ENCODE results near the gene LRRD1. TPM values are rescaled to one million over a fixed set of nuclear protein-coding genes. Genes with fewer than 3 reads are reported as not detected.
"Not testable (repeated sequence)": the region's sequence is repeated elsewhere in the genome, so short reads cannot be mapped to it uniquely, and the experiment has no call there.

LRRD1 gene
- under 1 TPM; 0.23 to 0.67 (median 0.32) TPM for polyA plus RNA-seq (ENCODE audit: insufficient read length in 4 of 4)

DNA sequence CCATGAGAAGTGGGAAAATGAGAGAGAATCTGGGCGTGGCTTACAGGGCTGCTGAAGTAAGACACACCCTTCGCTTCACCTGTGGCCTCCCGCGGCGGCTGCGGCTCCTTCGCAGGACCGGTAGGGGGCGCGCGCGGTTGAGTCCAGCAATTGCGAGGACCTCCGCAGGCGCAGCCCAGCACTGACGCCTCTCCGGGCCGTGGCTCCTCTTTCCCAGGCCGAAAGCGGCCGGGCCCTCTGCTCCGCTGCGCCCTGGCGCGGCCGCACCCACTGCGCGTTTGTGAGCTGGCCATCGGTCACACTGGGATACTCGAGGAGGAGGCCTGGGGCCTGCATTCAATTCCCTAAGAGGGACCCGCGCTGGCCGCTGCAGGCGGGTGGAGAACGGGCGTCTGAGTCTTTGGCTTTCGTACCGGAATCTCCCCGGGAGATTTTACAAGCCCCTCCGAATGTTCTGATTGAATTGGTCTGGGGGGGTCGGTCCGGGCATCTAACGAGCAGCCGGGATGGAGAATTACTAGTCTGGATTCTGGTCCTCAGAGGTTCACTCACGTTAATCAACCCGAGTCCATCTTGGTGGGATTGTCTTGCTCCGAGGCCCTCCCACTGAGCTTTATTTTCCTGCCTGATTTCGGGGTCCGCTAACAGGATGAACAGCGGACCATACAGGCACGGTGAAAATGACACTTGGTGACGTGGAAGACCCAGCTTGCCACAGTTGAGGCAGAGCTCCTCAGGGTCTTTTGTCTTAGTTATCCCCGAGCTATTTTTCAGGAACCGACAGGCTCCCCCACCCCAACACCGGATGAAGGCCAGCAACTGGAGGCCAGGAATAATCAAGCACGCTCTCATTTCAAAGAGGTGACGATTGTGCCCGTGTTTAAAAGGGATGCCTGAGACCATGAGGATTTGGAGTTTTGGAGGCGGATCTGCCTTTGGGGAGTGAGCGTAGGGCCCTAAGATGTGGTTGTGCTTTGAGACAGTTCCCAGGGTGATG is at the start of gene LRRD1:
LRRD1 (minus strand) TSS at position 215 of the 997 bp plus-strand sequence. CDS start 13,940 bp downstream, outside the sequence.
- DNase-seq (ENCODE audit: low read depth in 4 of 4, low spot score in 3 of 4), result peak; percentile 57 to 73 (median 66)

DNA sequence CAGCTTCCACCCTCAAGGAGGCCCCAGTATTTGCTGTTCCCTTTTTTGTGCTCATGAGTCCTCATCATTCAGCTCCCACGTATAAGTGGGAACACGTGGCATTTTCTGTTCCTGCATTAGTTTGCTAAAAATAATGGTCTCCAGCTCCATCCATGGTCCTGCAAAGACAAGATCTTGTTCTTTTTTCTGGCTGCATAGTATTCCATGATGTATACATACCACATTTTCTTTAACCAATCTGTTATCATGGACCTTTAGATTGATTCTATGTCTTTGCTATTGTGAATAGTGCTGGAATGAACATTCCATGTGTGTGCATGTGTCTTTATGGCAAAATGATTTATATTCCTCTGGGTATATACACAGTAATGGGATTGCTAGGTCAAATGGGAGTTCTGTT is 49.8 kb upstream of the LRRD1 start:
- no peak for DNase-seq (ENCODE audit: low read depth in 4 of 4, low spot score in 3 of 4)

DNA sequence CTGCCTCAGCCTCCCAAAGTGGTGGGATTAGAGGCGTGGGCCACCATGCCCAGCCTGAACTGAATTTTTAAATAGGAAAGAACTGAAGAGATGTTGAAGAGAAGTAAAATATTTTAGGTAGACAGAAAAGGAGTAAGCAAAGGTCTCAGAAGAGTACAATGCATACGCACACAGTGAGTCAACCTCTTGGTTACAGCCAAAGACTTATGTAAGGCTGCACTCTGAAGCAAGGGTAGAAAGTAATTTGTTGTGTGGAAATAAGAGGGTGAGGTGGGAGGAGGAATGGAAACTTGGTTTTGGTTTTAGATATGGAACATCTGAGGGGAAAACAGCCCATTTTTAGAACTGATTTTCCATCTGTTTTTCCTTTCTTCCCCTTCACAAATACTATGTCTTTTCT is 49.2 kb upstream of the LRRD1 start:
- DNase-seq (ENCODE audit: low read depth in 4 of 4, low spot score in 3 of 4), result no peak

DNA sequence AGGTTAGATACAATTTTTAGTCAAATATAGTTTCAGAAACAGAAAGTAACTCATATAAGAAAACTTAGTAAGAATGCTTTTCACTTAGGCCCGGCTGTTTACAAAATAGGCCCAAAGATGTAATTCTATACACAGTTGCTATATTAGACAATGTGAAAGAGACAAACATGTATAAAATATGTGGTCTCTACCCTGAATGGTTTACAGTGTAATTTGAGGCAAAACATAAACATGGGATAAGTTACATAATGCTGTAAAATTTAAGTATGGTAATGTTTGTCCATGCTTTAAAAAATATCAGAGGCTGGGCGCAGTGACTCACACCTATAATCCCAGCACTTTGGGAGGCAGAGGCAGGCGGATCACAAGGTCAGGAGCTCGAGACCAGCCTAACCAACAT is 48.0 kb upstream of the LRRD1 start:
- no peak for DNase-seq (ENCODE audit: low read depth in 4 of 4, low spot score in 3 of 4)

DNA sequence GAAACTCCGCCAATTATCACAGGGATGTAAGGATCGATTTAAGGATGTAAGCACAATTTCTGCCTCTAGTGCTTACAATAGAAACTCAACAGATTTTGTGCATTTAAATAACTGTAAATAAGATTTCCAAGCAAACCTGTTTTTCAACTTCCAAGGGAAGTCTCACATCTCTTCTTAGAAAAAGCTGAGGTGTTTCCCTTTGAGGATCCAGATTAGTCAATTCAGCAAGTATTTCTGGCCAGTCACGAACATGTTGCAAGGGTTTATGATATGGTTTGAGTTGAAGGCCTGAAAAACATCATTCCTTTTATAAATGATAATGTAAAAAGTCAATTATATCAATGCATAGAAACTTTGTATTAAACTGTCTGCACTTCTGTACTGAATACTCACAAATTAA is 42.8 kb upstream of the LRRD1 start:
- no peak for DNase-seq (ENCODE audit: low read depth in 4 of 4, low spot score in 3 of 4)

DNA sequence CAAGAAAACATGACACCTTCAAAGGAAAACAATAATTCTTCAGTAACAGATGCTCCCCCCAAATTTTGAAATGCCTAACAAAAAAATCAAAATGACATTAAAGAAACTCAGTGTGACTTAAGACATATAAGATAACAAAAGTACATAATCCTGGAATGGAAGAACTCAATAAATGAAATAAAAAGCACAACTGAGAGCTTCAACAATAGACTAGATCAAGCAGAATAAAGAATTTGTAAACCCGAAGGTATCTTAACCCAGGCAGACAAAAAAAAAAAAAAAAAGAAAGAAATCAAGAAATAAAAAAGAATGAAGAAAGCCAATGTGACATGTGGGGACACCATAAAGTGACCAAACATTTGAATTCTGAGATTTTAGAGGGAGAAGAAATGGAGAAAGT is 27.7 kb upstream of the LRRD1 start:
- no peak for DNase-seq (ENCODE audit: low read depth in 4 of 4, low spot score in 3 of 4)

DNA sequence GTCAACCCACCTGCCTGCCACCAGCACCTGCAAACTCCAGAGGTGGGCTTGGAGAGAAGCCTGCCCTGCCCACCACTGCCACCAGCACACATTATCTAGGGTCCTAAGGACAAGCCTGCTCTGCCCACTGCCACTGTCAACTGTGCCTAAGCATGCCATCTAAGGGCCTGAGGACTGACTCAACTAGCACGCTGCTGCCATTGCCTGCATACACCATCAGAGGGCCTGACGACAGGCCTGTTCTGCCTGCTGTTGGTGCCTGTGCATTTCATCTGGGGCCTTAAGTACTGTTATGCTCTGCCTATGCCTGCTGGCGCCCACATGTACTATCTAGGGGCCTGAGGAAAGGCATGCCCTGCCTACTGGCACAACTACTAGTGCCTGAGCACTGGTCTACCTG is 27.0 kb upstream of the LRRD1 start:
- DNase-seq (ENCODE audit: low read depth in 4 of 4, low spot score in 3 of 4), result no peak

DNA sequence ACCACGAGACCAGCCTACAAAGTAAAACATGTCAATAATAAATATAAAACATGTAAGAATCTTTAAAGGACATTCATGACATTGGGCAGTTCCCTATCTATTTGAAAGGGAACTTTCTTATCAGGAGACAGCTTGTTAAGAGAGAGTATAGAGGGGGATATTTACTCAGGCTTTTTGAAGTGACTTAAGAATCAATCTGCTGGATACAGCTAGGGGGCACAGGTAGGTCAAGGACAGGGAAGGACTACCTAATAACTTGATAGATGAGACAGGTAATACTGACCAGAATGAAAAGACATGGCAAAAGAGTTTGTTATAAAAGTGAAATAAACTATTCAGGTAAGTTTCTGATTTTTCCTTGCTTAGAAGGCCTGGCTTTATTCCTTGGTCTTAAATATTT is 21.8 kb upstream of the LRRD1 start:
- DNase-seq (ENCODE audit: low read depth in 4 of 4, low spot score in 3 of 4), result no peak

DNA sequence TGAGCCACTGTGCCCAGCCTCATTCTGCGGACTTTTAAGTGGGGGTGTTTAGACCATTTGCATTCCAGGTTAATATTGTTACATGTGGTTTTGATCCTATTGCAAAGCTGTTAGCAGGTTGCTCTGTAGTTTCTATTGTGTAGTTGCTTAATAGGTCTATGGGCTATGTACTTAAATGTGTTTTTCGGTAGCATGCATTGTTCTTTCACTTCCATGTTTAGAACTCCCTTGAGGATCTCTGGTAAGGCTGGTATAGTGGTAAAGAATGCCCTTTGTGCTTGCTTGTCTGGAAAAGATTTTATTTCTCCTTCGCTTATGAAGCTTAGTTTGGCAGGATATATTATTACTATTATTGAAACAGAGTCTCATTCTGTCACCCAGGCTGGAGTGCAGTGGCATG is 13.4 kb upstream of the LRRD1 start:
- DNase-seq (ENCODE audit: low read depth in 4 of 4, low spot score in 3 of 4), result no peak

DNA sequence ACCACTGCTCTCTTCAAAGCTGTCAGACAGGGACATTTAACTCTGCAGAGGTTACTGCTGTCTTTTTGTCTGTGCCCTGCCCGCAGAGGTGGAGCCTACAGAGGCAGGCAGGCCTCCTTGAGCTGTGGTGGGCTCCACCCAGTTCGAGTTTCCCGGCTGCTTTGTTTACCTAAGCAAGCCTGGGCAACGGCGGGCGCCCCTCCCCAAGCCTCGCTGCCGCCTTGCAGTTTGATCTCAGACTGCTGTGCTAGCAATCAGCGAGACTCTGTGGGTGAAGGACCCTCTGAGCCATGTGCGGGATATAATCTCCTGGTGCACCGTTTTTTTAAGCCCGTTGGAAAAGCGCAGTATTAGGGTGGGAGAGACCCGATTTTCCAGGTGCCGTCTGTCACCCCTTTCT is 10.3 kb upstream of the LRRD1 start:
- not testable (repeated sequence) for DNase-seq (ENCODE audit: low read depth in 4 of 4, low spot score in 3 of 4)

DNA sequence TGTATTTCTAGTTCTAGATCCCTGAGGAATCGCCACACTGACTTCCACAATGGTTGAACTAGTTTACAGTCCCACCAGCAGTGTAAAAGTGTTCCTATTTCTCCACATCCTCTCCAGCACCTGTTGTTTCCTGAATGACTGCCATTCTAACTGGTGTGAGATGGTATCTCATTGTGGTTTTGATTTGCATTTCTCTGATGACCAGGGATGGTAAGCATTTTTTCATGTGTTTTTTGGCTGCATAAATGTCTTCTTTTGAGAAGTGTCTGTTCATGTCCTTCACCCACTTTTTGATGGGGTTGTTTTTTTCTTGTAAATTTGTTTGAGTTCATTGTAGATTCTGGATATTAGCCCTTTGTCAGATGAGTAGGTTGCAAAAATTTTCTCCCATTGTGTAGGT is 5.4 kb upstream of the LRRD1 start:
- not testable (repeated sequence) for DNase-seq (ENCODE audit: low read depth in 4 of 4, low spot score in 3 of 4)

DNA sequence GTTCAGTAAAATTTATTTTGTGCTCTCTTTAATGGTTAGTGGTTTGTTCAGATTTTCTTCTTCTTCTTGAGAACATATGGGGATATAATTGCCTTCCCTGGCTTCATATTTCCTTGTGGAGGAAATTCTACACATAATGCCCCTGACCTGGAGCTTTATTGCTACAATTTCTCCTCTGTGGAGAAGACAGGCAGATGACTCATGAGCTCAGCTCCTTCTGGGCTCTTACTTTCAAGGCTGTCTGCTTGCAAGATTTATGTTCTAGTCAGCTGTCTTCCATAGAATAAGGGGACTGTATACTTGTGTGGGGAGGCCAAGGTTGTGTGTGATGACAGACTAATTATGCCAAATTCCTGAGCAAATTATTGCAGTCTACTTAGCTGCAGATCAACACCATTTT is 1.6 kb downstream of the LRRD1 start:
- DNase-seq (ENCODE audit: low read depth in 4 of 4, low spot score in 3 of 4), result no peak

DNA sequence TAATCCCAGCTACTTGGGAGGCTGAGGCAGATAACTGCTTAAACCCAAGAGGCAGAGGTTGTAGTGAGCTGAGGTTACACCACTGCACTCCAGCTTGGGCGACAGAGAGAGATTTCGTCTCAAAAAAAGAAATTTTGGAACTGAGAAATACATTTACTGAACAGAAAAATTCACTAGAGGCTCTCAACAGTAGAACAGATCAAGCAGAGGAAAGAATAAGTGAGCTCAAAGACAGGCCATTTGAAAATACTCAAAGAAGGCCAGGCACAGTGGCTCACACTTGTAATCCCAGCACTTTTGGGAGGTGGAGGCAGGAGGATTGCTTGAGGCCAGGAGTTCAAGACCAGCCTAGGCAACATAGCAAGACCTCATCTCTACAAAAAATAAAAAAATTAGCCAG is 9.4 kb downstream of the LRRD1 start:
- DNase-seq (ENCODE audit: low read depth in 4 of 4, low spot score in 3 of 4), result not testable (repeated sequence)

DNA sequence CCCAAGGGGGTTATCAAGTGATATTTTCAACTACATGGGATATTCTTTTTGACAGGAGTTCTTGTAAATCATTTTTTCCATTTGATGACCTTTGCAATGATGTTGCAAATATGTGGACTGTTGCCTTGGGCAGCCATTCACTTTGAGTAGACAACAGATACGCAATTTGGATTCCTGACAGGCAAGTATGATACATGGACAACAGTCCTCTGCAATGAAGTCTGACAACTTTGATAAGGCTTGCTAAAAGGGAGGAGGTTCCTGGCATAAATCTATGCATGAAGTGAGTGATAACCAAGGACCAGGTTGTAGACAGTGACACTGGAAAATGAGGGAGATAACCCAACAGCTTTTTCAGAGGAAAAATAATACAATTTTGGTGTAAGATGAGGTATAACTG is 17.7 kb downstream of the LRRD1 start:
- DNase-seq (ENCODE audit: low read depth in 4 of 4, low spot score in 3 of 4), result no peak

DNA sequence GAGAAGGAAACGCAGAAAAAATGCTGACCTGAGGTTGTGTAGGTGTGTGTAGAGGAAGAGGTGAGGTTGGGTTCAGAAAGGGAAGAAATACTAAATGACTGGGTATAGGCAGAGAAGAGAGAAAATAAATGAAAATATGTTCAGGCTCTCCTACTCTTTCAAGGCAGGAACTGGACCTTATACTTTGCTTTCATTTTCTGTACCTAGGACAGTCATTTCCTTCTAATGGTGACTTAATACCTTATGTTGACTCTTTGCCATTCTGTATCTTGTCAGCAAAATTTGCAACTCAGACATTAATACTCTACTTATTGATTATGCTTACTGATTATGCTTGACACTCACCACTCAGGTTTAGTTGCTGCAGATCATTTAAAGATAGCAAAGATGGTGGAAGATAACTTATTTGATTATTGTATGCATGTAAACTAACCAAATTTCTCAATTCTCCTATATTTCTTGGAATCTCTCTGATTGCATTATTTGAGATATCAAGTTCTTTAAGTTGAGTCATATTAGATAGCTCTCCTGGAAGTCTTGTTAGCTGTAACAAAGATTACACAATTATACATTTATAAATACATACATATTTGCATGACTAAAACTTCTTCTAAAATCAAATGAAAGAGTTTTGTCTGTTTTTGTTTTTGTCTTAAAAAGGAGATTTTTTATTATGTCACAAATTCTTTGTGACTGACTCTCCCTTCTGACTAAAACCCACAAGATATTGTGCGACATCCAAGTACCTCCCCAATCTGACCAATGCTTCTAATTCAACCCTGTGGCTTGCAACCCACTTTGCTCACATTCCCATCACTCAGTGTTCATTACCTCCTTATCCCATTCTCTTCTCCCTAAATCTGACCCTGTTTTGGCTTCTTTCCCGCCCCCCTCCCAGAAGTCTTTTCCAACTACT is 20.0 kb downstream of the LRRD1 start:
- no peak for DNase-seq (ENCODE audit: low read depth in 4 of 4, low spot score in 3 of 4)

DNA sequence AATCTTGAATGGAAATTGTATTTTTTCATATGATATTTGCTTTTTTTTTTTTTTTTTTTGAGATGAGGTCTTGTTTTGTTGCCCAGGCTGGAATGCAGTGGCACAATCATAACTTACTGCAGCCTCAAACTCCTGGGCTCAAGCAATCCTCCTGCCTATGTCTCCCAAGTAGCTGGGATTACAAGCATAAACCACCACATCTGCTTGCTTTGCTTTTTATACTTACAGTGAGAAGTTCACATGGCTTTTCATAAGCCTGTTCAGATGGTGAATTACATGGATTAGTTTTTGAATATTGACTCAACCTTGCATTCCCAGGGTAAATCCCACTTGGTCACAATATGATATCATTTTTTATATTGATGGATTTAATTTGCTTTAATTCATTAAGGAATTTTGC is 22.0 kb downstream of the LRRD1 start:
- no peak for DNase-seq (ENCODE audit: low read depth in 4 of 4, low spot score in 3 of 4)

DNA sequence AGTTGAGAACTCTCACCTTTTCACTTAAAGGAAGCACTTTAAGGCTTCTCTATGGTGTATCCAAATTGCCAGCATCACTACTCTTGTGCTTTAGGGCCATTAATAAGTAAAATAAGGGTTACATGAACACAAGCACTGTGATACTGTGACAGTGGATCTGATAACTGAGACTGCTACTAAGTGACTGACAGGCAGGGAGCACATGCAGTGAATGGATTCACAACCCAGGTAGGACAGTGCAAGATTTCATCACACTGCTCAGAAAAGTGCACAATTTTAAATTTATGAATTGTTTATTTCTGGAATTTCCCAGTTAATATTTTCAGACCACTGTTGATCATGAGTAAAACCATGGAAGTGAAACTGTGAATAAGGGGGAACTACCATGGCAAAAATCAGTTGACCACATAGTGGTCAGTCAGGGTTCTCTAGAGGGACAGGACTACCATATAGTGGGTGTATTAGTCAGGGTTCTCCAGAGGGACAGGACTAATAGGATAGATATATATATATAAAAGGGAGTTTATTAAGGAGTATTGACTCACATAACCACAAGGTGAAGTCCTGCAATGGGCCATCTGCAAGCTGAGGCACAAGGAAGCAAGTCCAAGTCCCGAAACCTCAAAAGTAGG is 23.7 kb downstream of the LRRD1 start:
- no peak for DNase-seq (ENCODE audit: low read depth in 4 of 4, low spot score in 3 of 4)

DNA sequence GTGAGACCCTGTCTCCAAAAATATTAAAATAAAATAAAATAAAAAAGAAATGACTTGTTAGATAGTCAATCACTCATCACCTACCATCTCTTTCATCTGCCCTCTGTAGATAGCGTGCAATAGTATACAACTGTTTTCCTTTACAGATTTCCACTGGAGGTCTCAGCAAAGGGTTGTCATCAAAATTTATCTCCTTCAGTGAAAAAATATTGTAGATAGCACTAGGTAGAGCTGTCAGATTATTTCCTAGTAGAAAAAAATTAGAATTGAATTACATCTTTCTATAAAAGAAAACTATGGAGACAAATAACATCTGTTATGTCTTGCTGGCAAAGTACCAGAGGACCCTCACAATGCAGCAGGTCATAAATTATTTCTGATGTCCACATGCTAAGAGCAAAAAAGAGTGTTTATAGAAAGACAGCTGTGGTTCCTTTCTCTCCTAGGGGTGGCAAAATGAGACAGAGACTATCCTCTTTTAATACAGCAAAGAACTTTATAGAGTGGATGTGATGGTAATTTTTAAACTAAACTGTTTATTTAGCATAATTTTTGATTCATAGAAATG is 28.4 kb downstream of the LRRD1 start:
- no peak for DNase-seq (ENCODE audit: low read depth in 4 of 4, low spot score in 3 of 4)

DNA sequence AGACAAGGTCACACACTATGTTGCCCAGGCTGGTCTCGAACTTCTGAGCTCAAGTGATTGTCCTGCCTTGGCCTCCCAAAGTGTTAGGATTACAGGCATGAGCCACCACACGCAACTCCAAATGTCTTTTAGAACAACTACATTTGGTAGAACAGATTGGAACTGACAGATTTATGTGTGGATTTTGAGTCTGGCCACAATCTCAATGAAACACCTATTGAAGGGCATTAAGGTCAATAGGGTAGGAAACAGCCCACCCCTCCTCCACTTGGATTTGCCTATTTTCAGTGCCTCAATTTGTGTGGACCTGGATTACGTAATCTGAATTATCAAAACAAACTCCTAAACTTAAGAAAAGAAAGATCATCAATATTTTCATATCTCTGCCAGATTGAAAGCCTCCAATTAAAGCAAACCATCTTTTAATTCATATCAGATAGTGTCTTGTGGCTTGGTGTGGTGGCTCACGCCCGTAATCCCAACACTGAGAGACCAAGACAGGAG is 29.2 kb downstream of the LRRD1 start:
- no peak for DNase-seq (ENCODE audit: low read depth in 4 of 4, low spot score in 3 of 4)

DNA sequence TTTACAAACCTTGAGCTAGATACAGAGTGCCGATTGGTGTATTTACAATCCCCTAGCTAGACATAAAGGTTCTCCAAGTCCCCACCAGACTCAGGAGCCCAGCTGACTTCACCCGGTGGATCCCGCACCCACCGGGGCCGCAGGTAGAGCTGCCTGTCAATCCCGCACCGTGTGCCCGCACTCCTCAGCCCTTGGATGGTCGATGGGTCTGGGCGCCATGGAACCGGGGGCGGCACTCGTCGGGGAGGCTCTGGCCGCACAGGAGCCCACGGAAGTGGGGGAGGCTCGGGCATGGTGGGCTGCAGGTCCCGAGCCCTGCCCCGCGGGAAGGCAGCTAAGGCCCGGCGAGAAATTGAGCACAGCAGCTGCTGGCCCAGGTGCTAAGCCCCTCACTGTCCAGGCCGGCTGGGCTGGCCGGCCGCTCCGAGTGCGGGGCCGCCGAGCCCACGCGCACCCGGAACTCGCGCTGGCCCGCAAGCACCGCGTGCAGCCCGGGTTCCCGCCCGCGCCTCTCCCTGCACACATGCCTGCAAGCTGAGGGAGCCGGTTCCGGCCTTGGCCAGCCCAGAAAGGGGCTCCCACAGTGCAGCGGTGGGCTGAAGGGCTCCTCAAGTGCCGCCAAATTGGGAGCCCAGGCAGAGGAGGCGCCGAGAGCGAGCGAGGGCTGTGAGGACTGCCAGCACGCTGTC is 35.6 kb downstream of the LRRD1 start:
- DNase-seq (ENCODE audit: low read depth in 4 of 4, low spot score in 3 of 4), result not testable (repeated sequence)
